Measurements from ENCODE around the gene ADAM15. TPM values are rescaled to one million over a fixed set of nuclear protein-coding genes. Genes with fewer than 3 reads are reported as not detected.
A peak's percentile ranks its signal among the peaks of the same experiment; 100 is the strongest.

Gene ADAM15
- total and polyA plus RNA-seq, 9 donors, result 17.0 to 149 (median 61.7) TPM

- peaks cover 12% of the 10 kb centered on the region for H3K27me3 ChIP-seq
- DNase-seq, result peak; percentile 58 to 75 (median 72)
- H3K9me3 ChIP-seq, result no peaks in the 10 kb centered on the region
- 0 to 2% (median 1%) methylated on average over 28 to 32 of the region's 32 CpGs for WGBS, 3 donors
- peaks cover 12% of the 10 kb centered on the region for H3K4me1 ChIP-seq (ENCODE audit: insufficient read depth)
- H3K27ac ChIP-seq, result peak overlapping the region; percentile 66 to 69
- H3K36me3 ChIP-seq, result no peaks in the 10 kb centered on the region
- intact Hi-C loops (cut with DNase I), result loop anchor here in 1 of 4 donors (10.0 kb wide), 1 partner anchor 531 kb away; the partner anchor contains the start of gene UBE2Q1
- H3K4me3 ChIP-seq, result peak overlapping the region; percentile 61
- TF ChIP-seq CTCF (IDR thresholded peaks at IDR 0.05) (no peak), EP300 (IDR thresholded peaks at IDR 0.05) (no peak), POLR2A (IDR thresholded peaks at IDR 0.05) (no peak)
These were observed 34.5 kb downstream of the ADAM15 start for GRCh38 chr1:155085504-155086127.

GRCh38 chr1:155086128-155086741, 35.1 kb downstream of the ADAM15 start:
- Histone ChIP-seq H3K36me3 (no peaks in the 10 kb centered on the region), H3K27ac (no peak overlapping the region), H3K27me3 (peaks cover 6% of the 10 kb centered on the region), H3K9me3 (no peaks in the 10 kb centered on the region), H3K4me1 (ENCODE audit: insufficient read depth) (peaks cover 9% of the 10 kb centered on the region), H3K4me3 (peak overlapping the region; percentile 61)
- intact Hi-C loops (cut with DNase I), result loop anchor here in 1 of 4 donors (10.0 kb wide), 1 partner anchor 531 kb away; the partner anchor contains the start of gene UBE2Q1
- TF ChIP-seq CTCF (IDR thresholded peaks at IDR 0.05) (peak; percentile 84 to 90 (median 87)), EP300 (IDR thresholded peaks at IDR 0.05) (no peak)
- DNase-seq, result peak; percentile 49 to 85 (median 77)
- 17 to 27% (median 18%) methylated on average over 15 to 24 of the region's 24 CpGs for WGBS, 3 donors

DNA sequence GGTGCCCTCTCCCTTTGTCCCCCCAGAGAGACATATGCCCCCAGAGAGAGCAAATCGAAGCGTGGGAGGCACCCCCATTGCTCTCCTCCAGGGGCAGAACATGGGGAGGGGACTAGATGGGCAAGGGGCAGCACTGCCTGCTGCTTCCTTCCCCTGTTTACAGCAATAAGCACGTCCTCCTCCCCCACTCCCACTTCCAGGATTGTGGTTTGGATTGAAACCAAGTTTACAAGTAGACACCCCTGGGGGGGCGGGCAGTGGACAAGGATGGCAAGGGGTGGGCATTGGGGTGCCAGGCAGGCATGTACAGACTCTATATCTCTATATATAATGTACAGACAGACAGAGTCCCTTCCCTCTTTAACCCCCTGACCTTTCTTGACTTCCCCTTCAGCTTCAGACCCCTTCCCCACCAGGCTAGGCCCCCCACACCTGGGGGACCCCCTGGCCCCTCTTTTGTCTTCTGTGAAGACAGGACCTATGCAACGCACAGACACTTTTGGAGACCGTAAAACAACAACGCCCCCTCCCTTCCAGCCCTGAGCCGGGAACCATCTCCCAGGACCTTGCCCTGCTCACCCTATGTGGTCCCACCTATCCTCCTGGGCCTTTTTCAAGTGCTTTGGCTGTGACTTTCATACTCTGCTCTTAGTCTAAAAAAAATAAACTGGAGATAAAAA, 35.9 kb downstream of the ADAM15 start:
- 66 to 68% (median 67%) methylated on average over 8 of the region's 8 CpGs for WGBS, 3 donors
- H3K27me3 ChIP-seq, result peaks cover 4% of the 10 kb centered on the region
- TF ChIP-seq CTCF (IDR thresholded peaks at IDR 0.05) (no peak), POLR2A (IDR thresholded peaks at IDR 0.05) (no peak), EP300 (IDR thresholded peaks at IDR 0.05) (no peak)
- no peaks in the 10 kb centered on the region for H3K36me3 ChIP-seq
- no peak overlapping the region for H3K27ac ChIP-seq
- intact Hi-C loops (cut with DNase I), result loop anchor here in 1 of 4 donors (10.0 kb wide), 1 partner anchor 532 kb away; the partner anchor contains the start of gene UBE2Q1
- no peak overlapping the region for H3K4me3 ChIP-seq
- DNase-seq, result no peak
- no peaks in the 10 kb centered on the region for H3K9me3 ChIP-seq
- peaks cover 10% of the 10 kb centered on the region for H3K4me1 ChIP-seq (ENCODE audit: insufficient read depth)
